CD4-positive, alpha-beta T cell treated with Interleukin-21 for 1 hour (primary cell): Measurements from ENCODE around the gene AAMP.

Source experiments
- DNase-seq: peaks from one replicate; pipeline ENCODE4 v3.0.0-alpha.2; 2020

The AAMP gene

GRCh38 chr2:218293715-218294429 lies 23.9 kb upstream of the AAMP start:
- no peak for DNase-seq

- DNase-seq, result peak; percentile 86
Measured at GRCh38 chr2:218292048-218293014, 22.4 kb upstream of the AAMP start, which contains the start of gene TMBIM1. TMBIM1 (minus strand) TSS chr2:218292503; CDS start chr2:218282141, 10,362 bp downstream.

GRCh38 chr2:218291318-218292047 lies 21.5 kb upstream of the AAMP start:
- peak; percentile 23 for DNase-seq

- DNase-seq, result peak; percentile 72
Measured at GRCh38 chr2:218290316-218291261, 20.7 kb upstream of the AAMP start.

- no peak for DNase-seq
Measured at GRCh38 chr2:218289639-218290315, 19.8 kb upstream of the AAMP start.

- peak; percentile 92 for DNase-seq
Measured at GRCh38 chr2:218286570-218287459, 16.9 kb upstream of the AAMP start.

GRCh38 chr2:218285604-218286003 lies 15.7 kb upstream of the AAMP start:
- DNase-seq, result peak; percentile 40

- DNase-seq, result peak; percentile 71
Measured at GRCh38 chr2:218284106-218284811, 14.3 kb upstream of the AAMP start.

- no peak for DNase-seq
Measured at GRCh38 chr2:218282173-218282991, 12.4 kb upstream of the AAMP start.

GRCh38 chr2:218281449-218281848 lies 11.5 kb upstream of the AAMP start:
- DNase-seq, result no peak

GRCh38 chr2:218280260-218280870 lies 10.4 kb upstream of the AAMP start:
- no peak for DNase-seq

- DNase-seq, result no peak
Measured at GRCh38 chr2:218278531-218279360, 8.8 kb upstream of the AAMP start.

GRCh38 chr2:218277921-218278320 lies 8.0 kb upstream of the AAMP start:
- DNase-seq, result no peak

GRCh38 chr2:218276986-218277755 lies 7.2 kb upstream of the AAMP start:
- DNase-seq, result no peak

- no peak for DNase-seq
Measured at GRCh38 chr2:218275371-218276072, 5.6 kb upstream of the AAMP start.

GRCh38 chr2:218274586-218274985 lies 4.6 kb upstream of the AAMP start:
- no peak for DNase-seq
